Peyer's patch (tissue), 4 donors: ENCODE data around the gene RORC. TPM values are rescaled to one million over a fixed set of nuclear protein-coding genes. Genes with fewer than 3 reads are reported as not detected.
"Not testable (repeated sequence)": the region's sequence is repeated elsewhere in the genome, so short reads cannot be mapped to it uniquely, and the experiment has no call there.

Experiments used
- DNase-seq, 3 donors: peaks; one replicate each; pipeline ENCODE4 v3.0.0-alpha.2; 2017 to 2019
- H3K27ac ChIP-seq, 4 donors: fragments of 200-600 bp; sonication (generic); one replicate each; pipeline ENCODE4 v1.5.1; 2016 to 2019
- H3K27me3 ChIP-seq, 2 donors: fragments of 200-600 bp; sonication (generic); one replicate each; pipeline ENCODE4 v1.5.1; 2019
- H3K36me3 ChIP-seq, 3 donors: fragments of 200-600 bp; sonication (generic); one replicate each; pipeline ENCODE4 v1.5.1; 2016 to 2019
- H3K4me1 ChIP-seq, 4 donors: fragments of 200-600 bp; sonication (generic); one replicate each; pipeline ENCODE4 v1.5.1; 2016 to 2019
- H3K4me3 ChIP-seq, 4 donors: fragments of 200-600 bp; sonication (generic); 1 replicate in 3 of 4; 2 replicates in 1 of 4; pipeline ENCODE4 v1.5.1; 2016 to 2019; ENCODE audit warnings: mild to moderate bottlenecking in 1 of 4
- H3K9me3 ChIP-seq, 4 donors: fragments of 200-600 bp; sonication (generic); one replicate each; pipeline ENCODE4 v1.5.1; 2016 to 2019; ENCODE audit warnings: mild to moderate bottlenecking in 1 of 4
- CTCF ChIP-seq, 6 experiments: fragments of 450-650 bp in 4 of 6; fragments of 200-600 bp in 2 of 6; sonication (generic) in 1 of 6; IDR thresholded peaks; one replicate each; pipeline ENCODE4 v1.5.1; 2017 to 2019; ENCODE audit warnings: antibody characterized with exemption in 6 of 6, mild to moderate bottlenecking in 3 of 6, moderate library complexity in 1 of 6
- POLR2A ChIP-seq, 2 donors: fragments of 450-650 bp; IDR thresholded peaks; one replicate each; pipeline ENCODE4 v1.5.1; 2017; ENCODE audit warnings: antibody characterized with exemption in 2 of 2, mild to moderate bottlenecking in 2 of 2, moderate library complexity in 2 of 2
- total RNA-seq, 4 donors: library from RNA; depleted of rRNA; stranded (reverse); fragments of >200 nt; gene quantifications; one replicate each; pipeline ENCODE4 v1.1.0, GENCODE V29; 2016

Gene RORC
- total RNA-seq: 10 to 100 TPM; 10.7 to 70.1 (median 46.0) TPM

GRCh38 chr1:151831605-151832004 is at the start of gene RORC:
RORC (minus strand) TSS chr1:151831802; CDS start chr1:151831764, 38 bp downstream.
- Histone ChIP-seq H3K27ac (peak within 1 kb of the TSS in 3 of 4 donors; percentile 78 to 95 (median 81)), H3K4me1 (peaks cover 0 to 45% (median 3%) of the 10 kb centered on the region in 4 donors), H3K4me3 (peak within 1 kb of the TSS in 3 of 4 donors; percentile 29 to 67 (median 45)), H3K36me3 (no peaks in the 10 kb centered on the region), H3K27me3 (no peaks in the 10 kb centered on the region), H3K9me3 (no peaks in the 10 kb centered on the region)
- TF ChIP-seq POLR2A (IDR thresholded peaks at IDR 0.05): peak; percentile 91 to 96
- no peak for TF ChIP-seq CTCF (IDR thresholded peaks at IDR 0.05)
- DNase-seq: peak in 2 of 3 donors; percentile 82 to 87

GRCh38 chr1:151875419-151876097 is 44.0 kb upstream of the RORC start:
- no peak for TF ChIP-seq POLR2A (IDR thresholded peaks at IDR 0.05)
- TF ChIP-seq CTCF (IDR thresholded peaks at IDR 0.05): no peak
- H3K4me3 ChIP-seq: no peak overlapping the region
- no peak for DNase-seq

GRCh38 chr1:151872776-151873175 is 41.2 kb upstream of the RORC start:
- H3K27me3 ChIP-seq, H3K4me1 ChIP-seq, H3K4me3 ChIP-seq, H3K9me3 ChIP-seq, H3K27ac ChIP-seq, DNase-seq: not testable (repeated sequence)
- H3K36me3 ChIP-seq: peaks cover 0 to 18% (median 0%) of the 10 kb centered on the region in 3 donors

More at GRCh38 chr1:151875419-151876097, 44.0 kb upstream of the RORC start:
- Histone ChIP-seq H3K36me3 (peaks cover 0 to 18% (median 0%) of the 10 kb centered on the region in 3 donors), H3K9me3 (no peaks in the 10 kb centered on the region), H3K27ac (no peak overlapping the region), H3K27me3 (no peaks in the 10 kb centered on the region), H3K4me1 (no peaks in the 10 kb centered on the region)

GRCh38 chr1:151871284-151872030 is 39.9 kb upstream of the RORC start:
- no peak overlapping the region for H3K4me3 ChIP-seq
- H3K27ac ChIP-seq: no peak overlapping the region
- H3K27me3 ChIP-seq: no peaks in the 10 kb centered on the region
- no peak for DNase-seq
- peaks cover 0 to 18% (median 0%) of the 10 kb centered on the region in 3 donors for H3K36me3 ChIP-seq
- H3K4me1 ChIP-seq: no peaks in the 10 kb centered on the region
- TF ChIP-seq POLR2A (IDR thresholded peaks at IDR 0.05): no peak
- TF ChIP-seq CTCF (IDR thresholded peaks at IDR 0.05): no peak
- H3K9me3 ChIP-seq: no peaks in the 10 kb centered on the region

GRCh38 chr1:151868486-151868885 is 36.9 kb upstream of the RORC start:
- H3K27me3 ChIP-seq: no peaks in the 10 kb centered on the region
- H3K9me3 ChIP-seq: no peaks in the 10 kb centered on the region
- H3K4me3 ChIP-seq: no peak overlapping the region
- H3K36me3 ChIP-seq: peaks cover 0 to 4% (median 0%) of the 10 kb centered on the region in 3 donors
- DNase-seq: no peak
- H3K27ac ChIP-seq: no peak overlapping the region
- TF ChIP-seq CTCF (IDR thresholded peaks at IDR 0.05) (no peak), POLR2A (IDR thresholded peaks at IDR 0.05) (no peak)
- no peaks in the 10 kb centered on the region for H3K4me1 ChIP-seq
